Left lung (tissue), 10 donors: ENCODE measurements around the gene FUBP3. TPM values are rescaled to one million over a fixed set of nuclear protein-coding genes. Genes with fewer than 3 reads are reported as not detected.

Source experiments
- ATAC-seq: fragments of 200-7000 bp; cut with Tn5 transposase; one replicate; pipeline ENCODE4 v1.9.1; 2020; ENCODE audit warnings: moderate library complexity
- DNase-seq, 4 donors: peaks; one replicate each; pipeline ENCODE4 v3.0.0-alpha.2; 2013 to 2020
- H3K27ac ChIP-seq, 2 donors: fragments of 200-600 bp; sonication (generic) in 1 of 2; one replicate each; pipeline versions ENCODE4 v1.5.0 to v1.8.0; 2020 to 2021
- H3K27me3 ChIP-seq, 2 donors: fragments of 200-600 bp; sonication (generic) in 1 of 2; one replicate each; pipeline versions ENCODE4 v1.5.0 to v1.8.0; 2020 to 2021
- H3K36me3 ChIP-seq, 2 donors: fragments of 200-600 bp; sonication (generic) in 1 of 2; one replicate each; pipeline versions ENCODE4 v1.5.0 to v1.8.0; 2020 to 2021
- H3K4me1 ChIP-seq, 2 donors: fragments of 200-600 bp; one replicate each; pipeline ENCODE4 v1.8.0; 2021
- H3K4me3 ChIP-seq, 2 donors: fragments of 200-600 bp; sonication (generic) in 1 of 2; one replicate each; pipeline versions ENCODE4 v1.5.0 to v1.8.0; 2020 to 2021; ENCODE audit warnings: mild to moderate bottlenecking in 1 of 2
- H3K9me3 ChIP-seq, 2 donors: fragments of 200-600 bp; sonication (generic) in 1 of 2; one replicate each; pipeline versions ENCODE4 v1.5.0 to v1.8.0; 2020 to 2021
- intact Hi-C, 2 donors: fragments of 100-400 bp; cut with DNase I; formaldehyde crosslinking; loops; one replicate each; pipeline versions ENCODE4 v1.11.2 to v1.14.2; 2022
- polyA plus RNA-seq, 6 donors: library from polyadenylated mRNA; unstranded; fragments of 120-200 nt; gene quantifications; one replicate each; pipeline ENCODE4 v1.2.1, GENCODE V29; 2013; ENCODE audit not compliant: insufficient read length in 6 of 6
- total RNA-seq, 2 donors: library from RNA; stranded (reverse); fragmentation: NEBNext Ultra II Directional; extraction: Animal tissue kit (Norgen Biotek cat#: 25700); gene quantifications; one replicate each; pipeline ENCODE4 v1.2.1, GENCODE V29; 2021
- TF ChIP-seq, protein P1 (sequence below), 2 donors: fragments of 200-600 bp; sonication (generic) in 1 of 2; IDR thresholded peaks; one replicate each; pipeline versions ENCODE4 v1.5.0 to v1.8.0; 2021; ENCODE audit warnings: antibody characterized with exemption in 2 of 2
- donor health status: DM: no; HTN: yes; CAD: no.
- donor health status: DM: no; HTN: no; CAD: no.

Gene FUBP3
- total and polyA plus RNA-seq, 8 donors = 33.1 to 70.0 (median 58.9) TPM

DNA sequence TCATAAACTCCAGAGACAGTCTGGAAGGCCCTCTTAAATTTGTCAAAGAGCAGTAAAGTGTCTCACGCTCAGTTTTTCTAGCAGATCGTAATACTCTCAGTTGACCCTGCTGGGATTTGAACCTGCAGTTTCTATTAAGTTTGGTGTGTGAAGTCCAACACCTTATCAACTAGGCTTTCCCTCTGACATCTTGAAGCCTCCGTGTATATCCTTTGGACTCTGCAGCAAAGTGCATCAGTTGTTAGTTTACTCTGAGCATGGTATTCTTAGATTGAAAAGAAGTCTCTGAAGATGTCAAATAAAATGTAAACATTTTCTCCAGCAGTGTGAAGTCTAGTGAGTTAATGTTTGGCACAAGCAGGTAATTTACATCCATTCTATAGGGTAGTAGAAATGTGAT lies 2.4 kb downstream of the FUBP3 start:
- Histone ChIP-seq H3K36me3 (no peaks in the 10 kb centered on the region), H3K4me3 (no peak overlapping the region), H3K9me3 (no peaks in the 10 kb centered on the region), H3K27me3 (no peaks in the 10 kb centered on the region), H3K27ac (no peak overlapping the region), H3K4me1 (peaks cover 11 to 26% of the 10 kb centered on the region in 2 donors)
- TF ChIP-seq, protein P1, sequence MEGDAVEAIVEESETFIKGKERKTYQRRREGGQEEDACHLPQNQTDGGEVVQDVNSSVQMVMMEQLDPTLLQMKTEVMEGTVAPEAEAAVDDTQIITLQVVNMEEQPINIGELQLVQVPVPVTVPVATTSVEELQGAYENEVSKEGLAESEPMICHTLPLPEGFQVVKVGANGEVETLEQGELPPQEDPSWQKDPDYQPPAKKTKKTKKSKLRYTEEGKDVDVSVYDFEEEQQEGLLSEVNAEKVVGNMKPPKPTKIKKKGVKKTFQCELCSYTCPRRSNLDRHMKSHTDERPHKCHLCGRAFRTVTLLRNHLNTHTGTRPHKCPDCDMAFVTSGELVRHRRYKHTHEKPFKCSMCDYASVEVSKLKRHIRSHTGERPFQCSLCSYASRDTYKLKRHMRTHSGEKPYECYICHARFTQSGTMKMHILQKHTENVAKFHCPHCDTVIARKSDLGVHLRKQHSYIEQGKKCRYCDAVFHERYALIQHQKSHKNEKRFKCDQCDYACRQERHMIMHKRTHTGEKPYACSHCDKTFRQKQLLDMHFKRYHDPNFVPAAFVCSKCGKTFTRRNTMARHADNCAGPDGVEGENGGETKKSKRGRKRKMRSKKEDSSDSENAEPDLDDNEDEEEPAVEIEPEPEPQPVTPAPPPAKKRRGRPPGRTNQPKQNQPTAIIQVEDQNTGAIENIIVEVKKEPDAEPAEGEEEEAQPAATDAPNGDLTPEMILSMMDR (IDR thresholded peaks at IDR 0.05) = no peak
- ATAC-seq = no peak
- intact Hi-C loops = no loop called here
- no peak for DNase-seq

DNA sequence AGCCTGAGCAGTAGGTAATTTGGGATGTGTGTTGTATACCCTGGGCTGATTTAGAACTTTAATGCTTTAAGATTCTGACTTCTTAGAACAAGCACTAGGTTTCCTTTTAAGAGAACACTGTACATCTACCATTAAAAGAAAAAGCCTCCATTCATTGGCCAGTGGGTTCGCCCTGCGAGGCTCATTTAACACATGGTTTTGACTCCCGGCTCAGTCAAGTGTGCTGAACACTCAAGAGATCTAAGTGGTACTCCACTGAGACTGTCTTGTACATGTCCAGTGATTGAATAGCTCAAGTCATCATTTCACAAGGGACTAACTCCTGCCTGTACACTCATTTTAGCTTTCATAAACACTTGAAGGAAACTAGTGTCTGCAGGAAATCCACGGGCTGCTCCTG lies 3.9 kb downstream of the FUBP3 start:
- TF ChIP-seq, protein P1 (IDR thresholded peaks at IDR 0.05) = no peak

DNA sequence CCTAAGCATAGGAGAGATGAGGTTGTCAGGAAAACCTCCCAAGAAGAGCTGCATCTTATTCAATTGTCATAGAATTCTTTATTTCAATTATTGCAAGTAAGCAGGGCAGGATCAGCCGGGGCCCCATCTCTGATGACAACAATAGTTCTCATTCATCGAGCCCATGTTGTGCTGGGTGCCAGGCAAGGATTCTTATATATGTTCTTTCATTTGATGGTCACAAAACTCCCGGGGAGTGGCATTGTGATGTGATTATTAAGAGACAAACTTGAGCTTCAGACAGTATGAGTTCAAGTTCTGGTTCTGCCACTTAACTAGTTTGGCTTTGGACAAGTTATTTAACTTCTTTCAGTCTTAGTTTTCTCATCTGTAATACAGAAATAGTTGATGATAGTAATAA lies 8.5 kb downstream of the FUBP3 start:
- intact Hi-C loops = no loop called here

More for the DNA sequence above, 3.9 kb downstream of the FUBP3 start:
- Histone ChIP-seq H3K4me3 (no peak overlapping the region), H3K9me3 (no peaks in the 10 kb centered on the region), H3K36me3 (no peaks in the 10 kb centered on the region), H3K4me1 (peaks cover 10 to 25% of the 10 kb centered on the region in 2 donors), H3K27me3 (no peaks in the 10 kb centered on the region), H3K27ac (no peak overlapping the region)
- intact Hi-C loops = no loop called here
- DNase-seq = no peak
- ATAC-seq = no peak

DNA sequence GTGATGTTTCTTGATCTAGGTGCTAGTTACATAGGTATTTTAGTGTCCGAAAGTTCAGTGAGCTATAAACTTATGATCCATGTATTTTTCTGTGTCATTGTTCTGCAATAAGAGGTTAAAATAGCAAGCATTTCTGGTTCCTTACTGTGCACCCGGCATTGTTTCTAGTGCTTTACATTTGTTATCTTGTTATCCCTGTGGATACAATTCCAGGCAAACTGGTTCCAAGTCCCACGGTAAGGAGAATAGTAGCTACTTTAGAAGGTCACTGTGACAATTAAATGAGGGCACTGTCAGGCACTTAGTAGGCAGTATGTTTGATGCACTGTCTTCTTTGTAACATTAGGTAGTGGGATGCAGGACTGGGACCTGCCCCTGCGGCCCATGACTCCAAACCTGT lies 9.0 kb downstream of the FUBP3 start:
- no peak overlapping the region for H3K27ac ChIP-seq
- ATAC-seq (no peak), DNase-seq (no peak)
- H3K9me3 ChIP-seq = no peaks in the 10 kb centered on the region
- TF ChIP-seq, protein P1 (IDR thresholded peaks at IDR 0.05) = no peak
- H3K4me3 ChIP-seq = no peak overlapping the region
- no peaks in the 10 kb centered on the region for H3K27me3 ChIP-seq
- intact Hi-C loops = no loop called here
- peaks cover 0 to 2% of the 10 kb centered on the region in 2 donors for H3K36me3 ChIP-seq
- no peaks in the 10 kb centered on the region for H3K4me1 ChIP-seq

More for the DNA sequence above, 8.5 kb downstream of the FUBP3 start:
- H3K27me3 ChIP-seq = no peaks in the 10 kb centered on the region
- H3K4me1 ChIP-seq = no peaks in the 10 kb centered on the region
- ATAC-seq (no peak), DNase-seq (no peak)
- no peak overlapping the region for H3K27ac ChIP-seq
- TF ChIP-seq, protein P1 (IDR thresholded peaks at IDR 0.05) = no peak
- H3K36me3 ChIP-seq = no peaks in the 10 kb centered on the region
- no peaks in the 10 kb centered on the region for H3K9me3 ChIP-seq
- H3K4me3 ChIP-seq = no peak overlapping the region

DNA sequence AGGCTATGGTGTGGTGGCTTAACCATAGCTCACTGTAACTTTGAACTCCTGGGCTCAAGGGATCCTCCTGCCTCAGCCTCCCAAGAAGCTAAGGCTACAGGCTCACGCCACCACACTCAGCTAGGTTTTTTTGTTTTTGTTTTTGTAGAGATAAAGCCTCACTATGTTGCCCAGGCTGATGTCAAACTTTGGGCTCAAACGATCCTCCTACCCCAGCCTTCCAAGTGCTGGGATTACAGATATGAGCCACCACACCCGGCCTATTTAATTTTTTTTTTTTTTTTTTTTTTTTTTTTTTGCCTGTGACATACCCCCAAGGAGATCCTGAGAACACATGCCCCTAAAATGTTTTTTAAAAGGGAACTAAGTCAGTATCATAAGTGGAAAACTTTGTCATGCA lies 10.4 kb downstream of the FUBP3 start:
- Histone ChIP-seq H3K4me3 (no peak overlapping the region), H3K9me3 (no peaks in the 10 kb centered on the region), H3K27me3 (no peaks in the 10 kb centered on the region), H3K36me3 (peaks cover 0 to 5% of the 10 kb centered on the region in 2 donors), H3K27ac (no peak overlapping the region), H3K4me1 (no peaks in the 10 kb centered on the region)
- ATAC-seq = no peak
- DNase-seq = no peak
- TF ChIP-seq, protein P1 (IDR thresholded peaks at IDR 0.05) = no peak
- intact Hi-C loops = no loop called here
